ENCODE measurements around the gene SLC51A.

- no peak for TF ChIP-seq CTCF (IDR thresholded peaks at IDR 0.05; ENCODE audit: insufficient read depth, low read length)
- no peak for TF ChIP-seq POLR2AphosphoS5 (IDR thresholded peaks at IDR 0.05; ENCODE audit: low read depth)
- TF ChIP-seq REST (IDR thresholded peaks at IDR 0.05; ENCODE audit: insufficient replicate concordance, low read depth), result no peak
- no peak for TF ChIP-seq GABPA (IDR thresholded peaks at IDR 0.05; ENCODE audit: low read depth)
Measured at GRCh38 chr3:196184881-196185280, 31.5 kb upstream of the SLC51A start.
